ENCODE measurements around the gene MCRS1. TPM values are rescaled to one million over a fixed set of nuclear protein-coding genes. Genes with fewer than 3 reads are reported as not detected.

The MCRS1 gene
- total RNA-seq, 1 experiment from 2014 or later, result 66.9 TPM

DNA sequence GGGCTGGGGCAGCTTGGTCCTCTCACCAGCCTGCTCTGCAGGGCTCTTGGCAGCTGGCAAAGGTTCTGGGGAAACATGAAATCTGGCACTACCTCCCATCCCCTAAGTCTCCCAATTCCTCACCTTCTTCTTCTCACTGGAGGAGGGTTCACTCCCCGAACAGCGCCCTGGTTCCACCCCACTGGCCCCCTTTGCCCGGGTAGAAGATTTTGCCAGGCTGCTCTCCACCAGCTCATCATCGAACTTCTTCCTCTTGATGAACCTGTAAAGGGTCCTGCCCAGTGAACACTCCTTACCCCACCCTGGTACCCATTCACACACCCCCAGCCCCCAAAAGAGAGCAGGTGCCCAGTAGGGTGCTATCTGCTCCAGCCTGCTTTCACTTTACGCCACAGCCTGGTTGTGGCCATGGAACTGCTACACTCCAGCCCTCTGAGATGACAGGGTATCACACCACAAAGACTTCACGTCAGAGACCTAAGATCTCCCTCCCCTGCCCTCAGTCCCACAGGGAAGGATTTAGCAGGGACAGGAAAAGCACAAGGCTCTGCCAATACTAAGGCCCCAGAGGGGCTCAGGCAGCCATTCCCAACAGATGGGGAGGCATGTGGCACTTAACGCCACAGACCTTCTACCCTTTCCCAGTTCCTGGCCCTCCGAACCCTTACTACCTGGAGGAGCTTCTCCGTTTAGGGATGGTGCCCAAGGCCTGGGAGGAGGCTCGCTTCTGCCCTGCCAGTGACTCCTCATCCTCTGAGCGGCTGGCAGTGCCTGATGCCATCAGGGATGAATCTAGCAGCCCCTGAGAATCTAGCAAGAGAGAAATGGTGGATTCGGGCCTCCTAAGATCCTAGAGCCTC, 2.3 kb downstream of the MCRS1 start:
- Histone ChIP-seq H3K79me2 (ENCODE audit: low read depth) (peaks cover 39% of the 10 kb centered on the region), H3F3A (ENCODE audit: insufficient read depth, low read depth) (peaks cover 9% of the 10 kb centered on the region; the same call in 1 of the 2 replicates), H3K9me3 (ENCODE audit: insufficient read depth, low read depth) (no peaks in the 10 kb centered on the region), H3K27me3 (ENCODE audit: insufficient read depth, low read depth) (no peaks in the 10 kb centered on the region), H3K9me2 (ENCODE audit: insufficient read depth) (no peaks in the 10 kb centered on the region), H2AFZ (no peak overlapping the region), H3K4me1 (replicated peaks; ENCODE audit: insufficient read depth) (peaks cover 10% of the 10 kb centered on the region; the same call in 1 of the 2 replicates), H3K27ac (no peak overlapping the region), H3K4me3 (no peak overlapping the region), H3K4me2 (no peak overlapping the region), H3K36me3 (ENCODE audit: low read depth) (peaks cover 28% of the 10 kb centered on the region; the same call in 1 of the 2 replicates), H4K20me1 (ENCODE audit: insufficient read depth) (no peaks in the 10 kb centered on the region; the same call in 1 of the 2 replicates)
- no peak for TF ChIP-seq EZH2 (IDR thresholded peaks at IDR 0.05; ENCODE audit: low read depth)
- TF ChIP-seq, protein P1, sequence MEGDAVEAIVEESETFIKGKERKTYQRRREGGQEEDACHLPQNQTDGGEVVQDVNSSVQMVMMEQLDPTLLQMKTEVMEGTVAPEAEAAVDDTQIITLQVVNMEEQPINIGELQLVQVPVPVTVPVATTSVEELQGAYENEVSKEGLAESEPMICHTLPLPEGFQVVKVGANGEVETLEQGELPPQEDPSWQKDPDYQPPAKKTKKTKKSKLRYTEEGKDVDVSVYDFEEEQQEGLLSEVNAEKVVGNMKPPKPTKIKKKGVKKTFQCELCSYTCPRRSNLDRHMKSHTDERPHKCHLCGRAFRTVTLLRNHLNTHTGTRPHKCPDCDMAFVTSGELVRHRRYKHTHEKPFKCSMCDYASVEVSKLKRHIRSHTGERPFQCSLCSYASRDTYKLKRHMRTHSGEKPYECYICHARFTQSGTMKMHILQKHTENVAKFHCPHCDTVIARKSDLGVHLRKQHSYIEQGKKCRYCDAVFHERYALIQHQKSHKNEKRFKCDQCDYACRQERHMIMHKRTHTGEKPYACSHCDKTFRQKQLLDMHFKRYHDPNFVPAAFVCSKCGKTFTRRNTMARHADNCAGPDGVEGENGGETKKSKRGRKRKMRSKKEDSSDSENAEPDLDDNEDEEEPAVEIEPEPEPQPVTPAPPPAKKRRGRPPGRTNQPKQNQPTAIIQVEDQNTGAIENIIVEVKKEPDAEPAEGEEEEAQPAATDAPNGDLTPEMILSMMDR (conservative IDR thresholded peaks at IDR 0.05), result no peak
- intact Hi-C loops (cut with micrococcal nuclease; ENCODE audit: unreplicated experiment), result loop anchor here (5.0 kb wide), 1 partner anchor 198 kb away; the partner anchor contains the start of gene SPATS2
- no TSS peak for BruUV-seq (replicated peaks)
- ChIA-PET CTCF (no interaction called here), POLR2A (ENCODE audit: unreplicated experiment) (interaction anchor here (0.7 kb wide), 1 partner anchor 323 kb away, joined by 3 read pairs; no protein-coding TSS in a partner anchor)
- DNase-seq, result no peak

DNA sequence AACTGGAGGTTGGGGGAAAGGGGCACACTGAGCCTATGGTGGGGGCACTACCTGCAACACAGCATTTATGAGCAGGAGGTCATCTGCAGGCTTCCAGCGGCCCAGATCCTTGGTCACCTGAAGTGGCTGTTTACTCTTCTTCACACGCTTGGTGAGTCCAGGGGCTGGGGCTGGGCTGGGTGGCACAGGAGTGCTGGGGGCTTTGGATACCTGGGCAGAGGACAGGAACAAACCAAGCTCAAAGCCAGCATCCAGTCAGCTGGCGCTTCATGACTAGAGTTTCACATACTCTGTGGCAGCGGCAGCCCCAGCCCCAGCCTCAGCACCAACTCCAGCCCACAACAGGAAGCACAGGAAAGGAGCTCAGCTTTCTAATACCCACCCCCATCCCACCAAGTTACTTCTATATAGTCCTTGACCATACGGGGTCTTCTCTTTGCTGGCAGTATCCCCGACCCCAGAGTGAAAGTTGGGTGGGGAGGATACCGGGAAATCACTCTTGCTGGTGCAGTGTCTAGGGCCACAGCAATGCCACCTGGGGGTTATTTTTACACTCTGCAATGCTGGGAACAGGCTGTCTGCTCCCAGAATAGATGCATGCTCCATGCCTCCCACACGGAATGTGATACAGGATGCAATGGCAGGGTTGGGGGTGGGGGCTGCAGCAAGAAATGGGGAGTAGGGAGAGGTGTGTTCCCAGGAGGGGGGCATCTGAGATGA, 3.1 kb downstream of the MCRS1 start:
- H3K27me3 ChIP-seq (ENCODE audit: insufficient read depth, low read depth), result no peaks in the 10 kb centered on the region
- no peaks in the 10 kb centered on the region for H3K9me3 ChIP-seq (ENCODE audit: insufficient read depth, low read depth)
- no TSS peak for BruUV-seq (replicated peaks)
- peaks cover 33% of the 10 kb centered on the region for H3K79me2 ChIP-seq (ENCODE audit: low read depth)
- H4K20me1 ChIP-seq (ENCODE audit: insufficient read depth), result no peaks in the 10 kb centered on the region; the same call in 1 of the 2 replicates
- peaks cover 9% of the 10 kb centered on the region; the same call in 1 of the 2 replicates for H3F3A ChIP-seq (ENCODE audit: insufficient read depth, low read depth)
- H3K36me3 ChIP-seq (ENCODE audit: low read depth), result peaks cover 30% of the 10 kb centered on the region; the same call in 1 of the 2 replicates
- POLR2A ChIA-PET (ENCODE audit: unreplicated experiment), result interaction anchor here (0.7 kb wide), 1 partner anchor 323 kb away, joined by 3 read pairs; no protein-coding TSS in a partner anchor
- intact Hi-C loops (cut with micrococcal nuclease; ENCODE audit: unreplicated experiment), result loop anchor here (5.0 kb wide), 1 partner anchor 198 kb away; the partner anchor contains the start of gene SPATS2
- H2AFZ ChIP-seq, result no peak overlapping the region
- no peak overlapping the region for H3K4me3 ChIP-seq
- H3K27ac ChIP-seq, result no peak overlapping the region
- no peak overlapping the region for H3K4me2 ChIP-seq
- H3K9me2 ChIP-seq (ENCODE audit: insufficient read depth), result no peaks in the 10 kb centered on the region
- no peak for DNase-seq
- TF ChIP-seq, protein P1 (conservative IDR thresholded peaks at IDR 0.05), result no peak
- TF ChIP-seq EZH2 (IDR thresholded peaks at IDR 0.05; ENCODE audit: low read depth), result no peak
- H3K4me1 ChIP-seq (replicated peaks; ENCODE audit: insufficient read depth), result peaks cover 10% of the 10 kb centered on the region; the same call in 1 of the 2 replicates
- CTCF ChIA-PET, result no interaction called here

All from PC-9 (cell line).